Caco-2 (cell line): ENCODE results near the gene ARID2. TPM values are rescaled to one million over a fixed set of nuclear protein-coding genes. Genes with fewer than 3 reads are reported as not detected.

Source experiments
- BruUV-seq: library from RNA; stranded (reverse); fragments of 400-500 nt; replicated peaks from 2 replicates; lab custom pipeline; 2021; lab: Mats Ljungman, UMichigan
- CTCF ChIA-PET: fragments of 300-600 bp; sonication (Branson Sonifier 250); formaldehyde crosslinking; loops from one replicate; lab custom pipeline; 2022; ENCODE audit warnings: antibody characterized with exemption; lab: Charles Lee
- POLR2A ChIA-PET: fragments of 300-600 bp; sonication (Branson Sonifier 250); formaldehyde crosslinking; loops from one replicate; lab custom pipeline; 2022; ENCODE audit warnings: antibody characterized with exemption; lab: Charles Lee
- DNase-seq, 2 experiments: peaks; one replicate each; pipeline versions ENCODE4 v3.0.0 to v3.0.0-alpha.2; 2020 to 2022
- H3K27me3 ChIP-seq: replicated peaks from 2 replicates; pipeline ENCODE4 v1.6.0; 2011; ENCODE audit warnings: low read length; ENCODE audit not compliant: control insufficient read depth, insufficient read depth
- H3K36me3 ChIP-seq: 2 replicates; pipeline ENCODE4 v1.5.1; 2011; ENCODE audit warnings: low read length; ENCODE audit not compliant: control insufficient read depth, insufficient read depth
- H3K4me1 ChIP-seq: fragments of 250-450 bp; sonication (Bioruptor Pico); 2 replicates; pipeline ENCODE4 v1.5.1; 2020; ENCODE audit warnings: mild to moderate bottlenecking
- H3K4me3 ChIP-seq: 2 replicates; pipeline ENCODE4 v1.5.1; 2011; ENCODE audit warnings: low read depth, mild to moderate bottlenecking, control low read depth, low read length
- H3K9me3 ChIP-seq: fragments of 250-450 bp; sonication (Bioruptor Pico); 2 replicates; pipeline ENCODE4 v1.5.1; 2020; ENCODE audit warnings: mild to moderate bottlenecking, moderate library complexity
- H3K27ac Mint-ChIP-seq: one replicate; pipeline ENCODE4 v1.8.0; 2022; ENCODE audit warnings: mixed read lengths; ENCODE audit not compliant: unreplicated experiment
- H3K27me3 Mint-ChIP-seq: one replicate; pipeline ENCODE4 v1.8.0; 2022; ENCODE audit warnings: mixed read lengths; ENCODE audit not compliant: insufficient read depth, unreplicated experiment
- H3K36me3 Mint-ChIP-seq: one replicate; pipeline ENCODE4 v1.8.0; 2022; ENCODE audit warnings: mild to moderate bottlenecking, mixed read lengths; ENCODE audit not compliant: insufficient read depth, unreplicated experiment
- H3K4me1 Mint-ChIP-seq: one replicate; pipeline ENCODE4 v1.8.0; 2022; ENCODE audit warnings: low read depth, mixed read lengths; ENCODE audit not compliant: unreplicated experiment
- H3K4me3 Mint-ChIP-seq: one replicate; pipeline ENCODE4 v1.8.0; 2022; ENCODE audit warnings: mild to moderate bottlenecking, moderate library complexity, mixed read lengths; ENCODE audit not compliant: unreplicated experiment
- H3K9me3 Mint-ChIP-seq: one replicate; pipeline ENCODE4 v1.8.0; 2022; ENCODE audit warnings: mixed read lengths; ENCODE audit not compliant: unreplicated experiment
- CTCF ChIP-seq, 2 experiments: fragments of 200-600 bp in 1 of 2; IDR thresholded peaks; 1 replicate in 1 of 2; 2 replicates in 1 of 2; pipeline versions ENCODE4 v1.5.1 to v1.8.0; 2011 to 2022; ENCODE audit warnings: antibody characterized with exemption in 1 of 2, control low read depth in 1 of 2, inconsistent platforms in 1 of 2, low read depth in 1 of 2, low read length in 1 of 2, mild to moderate bottlenecking in 1 of 2, moderate library complexity in 1 of 2; ENCODE audit not compliant: insufficient read depth in 1 of 2, severe bottlenecking in 1 of 2, unreplicated experiment in 1 of 2
- intact Hi-C: fragments of 100-400 bp; cut with micrococcal nuclease; formaldehyde crosslinking; loops from one replicate; pipeline ENCODE4 v1.10.0; 2022; ENCODE audit not compliant: unreplicated experiment
- total RNA-seq: library from RNA; stranded (reverse); gene quantifications from 2 replicates; pipeline ENCODE4 v1.2.3, GENCODE V29; 2022

ARID2 gene
- total RNA-seq, 1 experiment from 2014 or later: 53.9 TPM

GRCh38 chr12:45695035-45695434 lies 34.5 kb upstream of the ARID2 start:
- peaks cover 8% of the 10 kb centered on the region; the same call in 1 of the 2 replicates for H3K9me3 ChIP-seq
- Mint-ChIP-seq H3K27ac (no peak overlapping the region), H3K27me3 (no peaks in the 10 kb centered on the region), H3K9me3 (no peaks in the 10 kb centered on the region), H3K4me3 (no peak overlapping the region), H3K36me3 (no peaks in the 10 kb centered on the region), H3K4me1 (no peaks in the 10 kb centered on the region)
- H3K4me3 ChIP-seq: no peak overlapping the region
- CTCF ChIA-PET: no interaction called here
- DNase-seq: peak; percentile 46 to 69
- no TSS peak for BruUV-seq
- POLR2A ChIA-PET: no interaction called here
- no peak for TF ChIP-seq CTCF (IDR thresholded peaks at IDR 0.05; ENCODE audit: insufficient read depth in 1 of 2, low read depth in 1 of 2, low read length in 1 of 2, severe bottlenecking in 1 of 2, unreplicated experiment in 1 of 2)
- H3K27me3 ChIP-seq: no peaks in the 10 kb centered on the region
- intact Hi-C loops: no loop called here
- peaks cover 10% of the 10 kb centered on the region for H3K4me1 ChIP-seq
- H3K36me3 ChIP-seq: no peaks in the 10 kb centered on the region

GRCh38 chr12:45695606-45696005 lies 33.9 kb upstream of the ARID2 start:
- H3K36me3 ChIP-seq: no peaks in the 10 kb centered on the region
- no peaks in the 10 kb centered on the region for H3K27me3 ChIP-seq
- Mint-ChIP-seq H3K9me3 (no peaks in the 10 kb centered on the region), H3K27me3 (no peaks in the 10 kb centered on the region), H3K36me3 (no peaks in the 10 kb centered on the region), H3K4me1 (no peaks in the 10 kb centered on the region), H3K4me3 (no peak overlapping the region), H3K27ac (no peak overlapping the region)
- ChIA-PET CTCF (no interaction called here), POLR2A (no interaction called here)
- H3K4me3 ChIP-seq: no peak overlapping the region
- no TSS peak for BruUV-seq
- H3K4me1 ChIP-seq: peaks cover 10% of the 10 kb centered on the region
- DNase-seq: no peak
- no peak for TF ChIP-seq CTCF (IDR thresholded peaks at IDR 0.05; ENCODE audit: insufficient read depth in 1 of 2, low read depth in 1 of 2, low read length in 1 of 2, severe bottlenecking in 1 of 2, unreplicated experiment in 1 of 2)
- intact Hi-C loops: no loop called here
- H3K9me3 ChIP-seq: peaks cover 8% of the 10 kb centered on the region; the same call in 1 of the 2 replicates

- H3K27me3 Mint-ChIP-seq: no peaks in the 10 kb centered on the region
- no peak overlapping the region for H3K27ac Mint-ChIP-seq
- H3K36me3 Mint-ChIP-seq: no peaks in the 10 kb centered on the region
- H3K9me3 Mint-ChIP-seq: no peaks in the 10 kb centered on the region
- no peaks in the 10 kb centered on the region for H3K4me1 Mint-ChIP-seq
- no peak overlapping the region for H3K4me3 Mint-ChIP-seq
- ChIA-PET POLR2A (no interaction called here), CTCF (no interaction called here)
- H3K4me1 ChIP-seq: peaks cover 10% of the 10 kb centered on the region
- intact Hi-C loops: no loop called here
- no TSS peak for BruUV-seq
- no peaks in the 10 kb centered on the region for H3K27me3 ChIP-seq
- TF ChIP-seq CTCF (IDR thresholded peaks at IDR 0.05; ENCODE audit: insufficient read depth in 1 of 2, low read depth in 1 of 2, low read length in 1 of 2, severe bottlenecking in 1 of 2, unreplicated experiment in 1 of 2): no peak
- no peak for DNase-seq
- H3K4me3 ChIP-seq: no peak overlapping the region
- H3K9me3 ChIP-seq: peaks cover 8% of the 10 kb centered on the region
- no peaks in the 10 kb centered on the region for H3K36me3 ChIP-seq
Measured at GRCh38 chr12:45696049-45696448, 33.5 kb upstream of the ARID2 start.
